Esophagus muscularis mucosa (tissue), 3 donors: Measurements from ENCODE around the gene DISP2.

Experiments used
- CTCF ChIP-seq, 3 experiments: fragments of 200-600 bp in 2 of 3; fragments of 450-650 bp in 1 of 3; sonication (generic) in 2 of 3; IDR thresholded peaks; one replicate each; pipeline ENCODE4 v1.5.1; 2017 to 2019; ENCODE audit warnings: antibody characterized with exemption in 3 of 3, mild to moderate bottlenecking in 2 of 3, moderate library complexity in 1 of 3
- POLR2A ChIP-seq: fragments of 450-650 bp; IDR thresholded peaks from one replicate; pipeline ENCODE4 v1.6.1; 2017; ENCODE audit warnings: antibody characterized with exemption, moderate library complexity, mild to moderate bottlenecking, low read depth
- POLR2AphosphoS5 ChIP-seq, 2 donors: sonication (generic); formaldehyde crosslinking; IDR thresholded peaks; one replicate each; pipeline ENCODE4 v1.6.1; 2017; ENCODE audit warnings: antibody characterized with exemption in 2 of 2

GRCh38 chr15:40409366-40409765 is 51.3 kb downstream of the DISP2 start:
- no peak for TF ChIP-seq CTCF (IDR thresholded peaks at IDR 0.05)
- no peak for TF ChIP-seq POLR2AphosphoS5 (IDR thresholded peaks at IDR 0.05)
- no peak for TF ChIP-seq POLR2A
